DMS79 treated with DMSO at 0.1 percent for 48 hours (cell line): ENCODE measurements around the gene LIME1.
"Not testable (repeated sequence)": the region's sequence is repeated elsewhere in the genome, so short reads cannot be mapped to it uniquely, and the experiment has no call there.

Source experiments
- DNase-seq: peaks from one replicate; lab custom pipeline; 2025; lab: John Stamatoyannopoulos, UW

The LIME1 gene

DNA sequence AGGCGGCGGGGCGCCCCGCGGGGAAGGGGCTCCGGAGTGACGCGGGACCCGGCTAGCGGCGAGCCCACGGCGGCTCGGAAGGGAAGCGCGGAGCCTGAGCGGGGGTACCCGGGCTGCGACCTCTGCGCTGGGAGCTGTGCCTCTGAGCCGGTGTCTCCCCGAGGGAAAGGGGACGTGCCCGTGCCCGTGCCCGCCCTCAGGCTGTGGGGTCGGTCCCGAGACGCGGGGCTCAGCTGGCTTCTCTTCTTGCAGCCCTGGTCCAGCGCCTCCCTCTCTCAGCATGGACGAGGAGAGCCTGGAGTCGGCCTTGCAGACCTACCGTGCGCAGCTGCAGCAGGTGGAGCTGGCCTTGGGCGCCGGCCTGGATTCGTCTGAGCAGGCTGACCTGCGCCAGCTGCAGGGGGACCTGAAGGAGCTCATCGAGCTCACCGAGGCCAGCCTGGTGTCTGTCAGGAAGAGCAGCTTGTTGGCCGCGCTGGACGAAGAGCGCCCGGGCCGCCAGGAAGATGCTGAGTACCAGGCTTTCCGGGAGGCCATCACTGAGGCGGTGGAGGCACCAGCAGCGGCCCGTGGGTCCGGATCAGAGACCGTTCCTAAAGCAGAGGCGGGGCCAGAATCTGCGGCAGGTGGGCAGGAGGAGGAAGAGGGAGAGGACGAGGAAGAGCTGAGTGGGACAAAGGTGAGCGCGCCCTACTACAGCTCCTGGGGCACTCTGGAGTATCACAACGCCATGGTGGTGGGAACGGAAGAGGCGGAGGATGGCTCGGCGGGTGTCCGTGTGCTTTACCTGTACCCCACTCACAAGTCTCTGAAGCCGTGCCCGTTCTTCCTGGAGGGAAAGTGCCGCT, 27.9 kb upstream of the LIME1 start:
- DNase-seq = no peak

DNA sequence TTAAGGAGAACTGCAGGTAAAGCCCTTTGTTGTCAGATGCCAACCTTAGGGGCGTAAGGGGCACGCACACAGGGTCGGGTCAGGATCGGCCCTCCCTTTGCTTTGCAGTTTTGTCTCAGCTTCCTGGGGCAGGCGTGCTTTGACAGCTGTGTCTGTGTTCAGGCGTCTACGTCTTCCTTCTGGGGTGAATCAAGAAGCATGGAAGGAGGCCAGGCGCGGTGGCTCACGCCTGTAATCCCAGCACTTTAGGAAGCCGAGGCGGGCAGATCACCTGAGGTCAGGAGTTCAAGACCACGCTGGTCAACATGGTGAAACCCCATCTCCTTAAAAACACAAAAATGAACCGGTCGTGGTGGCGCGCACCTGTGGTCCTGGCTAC, 27.3 kb upstream of the LIME1 start:
- no peak for DNase-seq

- no peak for DNase-seq
Measured at GRCh38 chr20:63711085-63711645, 25.3 kb upstream of the LIME1 start.

DNA sequence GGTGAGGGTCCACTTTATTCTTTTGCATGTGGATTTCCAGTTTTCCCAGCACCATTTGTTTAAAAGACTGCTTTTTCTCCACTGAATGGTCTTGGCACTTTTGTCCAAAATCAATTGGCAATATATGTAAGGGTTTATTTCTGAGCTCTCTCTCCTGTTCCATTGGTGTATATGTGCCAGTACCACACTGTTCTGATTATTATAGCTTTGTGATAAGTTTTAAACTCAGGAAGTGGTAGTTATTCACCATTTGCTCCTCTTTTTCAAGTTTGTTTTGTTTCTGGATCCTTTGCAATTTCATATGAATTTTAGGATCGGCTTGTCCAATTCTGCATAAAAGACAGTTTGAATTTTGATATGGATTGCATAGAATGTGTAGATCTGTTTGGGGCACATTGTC, 24.3 kb upstream of the LIME1 start:
- DNase-seq = no peak

DNA sequence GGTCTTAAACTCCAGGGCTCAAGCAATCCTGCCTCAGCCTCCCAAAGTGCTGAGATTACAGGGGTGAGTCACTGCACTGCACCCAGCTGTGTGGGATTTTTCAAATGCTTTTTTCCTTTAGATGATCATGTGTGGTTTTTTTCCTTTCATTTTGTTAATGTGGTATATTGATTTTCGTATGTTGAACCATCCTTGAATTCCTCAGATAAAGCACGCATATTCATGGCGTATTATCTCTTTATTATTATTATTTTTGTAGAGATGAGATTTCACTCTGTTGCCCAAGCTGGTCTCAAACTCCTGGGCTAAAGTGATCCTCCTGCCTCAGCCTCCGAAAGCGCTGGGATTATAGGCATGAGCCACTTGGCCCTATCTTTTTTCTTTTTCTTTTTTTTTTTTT, 21.6 kb upstream of the LIME1 start:
- DNase-seq = no peak

DNA sequence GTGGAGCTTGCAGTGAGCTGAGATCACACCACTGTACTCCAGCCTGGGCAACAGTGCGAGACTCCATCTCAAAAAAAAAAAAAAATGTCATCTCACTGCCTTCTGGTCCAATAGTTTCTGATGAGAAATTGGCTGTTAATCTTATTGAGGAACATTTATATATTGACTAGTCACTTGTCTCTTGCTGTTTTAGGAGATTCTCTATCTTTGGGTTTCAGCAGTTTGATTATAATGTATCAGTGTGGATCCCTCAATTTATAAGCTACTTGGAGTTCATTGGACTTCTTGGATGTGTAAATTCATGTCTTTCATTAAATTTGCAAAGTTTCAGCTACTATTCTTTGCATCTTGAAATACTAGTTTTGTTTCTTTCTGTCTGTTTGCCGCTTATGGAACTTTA, 17.5 kb upstream of the LIME1 start:
- no peak for DNase-seq

GRCh38 chr20:63722967-63723622, 13.4 kb upstream of the LIME1 start:
- not testable (repeated sequence) for DNase-seq

GRCh38 chr20:63730189-63730733, 6.2 kb upstream of the LIME1 start:
- not testable (repeated sequence) for DNase-seq

DNA sequence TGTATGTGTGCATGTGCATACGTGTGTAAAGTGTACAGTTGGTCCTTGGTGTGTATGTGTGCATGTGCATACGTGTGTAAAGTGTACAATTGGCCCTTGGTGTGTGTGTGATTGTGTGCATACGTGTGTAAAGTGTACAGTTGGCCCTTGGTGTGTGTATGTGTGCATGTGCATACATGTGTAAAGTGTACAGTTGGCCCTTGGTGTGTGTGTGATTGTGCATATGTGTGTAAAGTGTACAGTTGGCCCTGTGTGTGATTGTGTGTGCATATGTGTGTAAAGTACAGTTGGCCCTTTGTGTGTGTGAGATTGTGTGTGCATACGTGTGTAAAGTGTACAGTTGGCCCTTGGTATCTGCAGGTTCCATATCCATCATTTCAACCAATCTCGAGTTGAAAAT, 5.1 kb upstream of the LIME1 start:
- no peak for DNase-seq

- DNase-seq = no peak
Measured at GRCh38 chr20:63732118-63733095, 4.1 kb upstream of the LIME1 start.

DNA sequence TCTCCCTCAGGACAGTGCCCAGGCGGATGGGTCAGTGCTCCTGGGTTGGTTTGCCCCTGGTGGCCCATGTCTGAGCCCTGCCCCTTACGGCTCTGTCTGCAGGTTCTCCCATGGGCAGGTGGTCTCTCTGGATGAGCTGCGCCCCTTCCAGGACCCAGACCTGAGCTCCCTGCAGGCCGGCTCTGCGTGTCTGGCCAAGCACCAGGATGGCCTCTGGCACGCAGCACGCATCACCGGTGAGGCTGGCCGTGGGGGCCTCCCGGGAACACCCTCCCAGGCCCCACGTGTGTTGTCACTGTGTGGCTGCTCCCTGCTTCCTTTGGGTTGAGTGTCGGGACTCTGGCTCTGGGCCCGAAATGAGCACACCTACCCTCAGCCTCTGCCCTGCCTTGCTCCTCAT, 3.3 kb upstream of the LIME1 start:
- no peak for DNase-seq

GRCh38 chr20:63733579-63734081, 2.8 kb upstream of the LIME1 start:
- no peak for DNase-seq

DNA sequence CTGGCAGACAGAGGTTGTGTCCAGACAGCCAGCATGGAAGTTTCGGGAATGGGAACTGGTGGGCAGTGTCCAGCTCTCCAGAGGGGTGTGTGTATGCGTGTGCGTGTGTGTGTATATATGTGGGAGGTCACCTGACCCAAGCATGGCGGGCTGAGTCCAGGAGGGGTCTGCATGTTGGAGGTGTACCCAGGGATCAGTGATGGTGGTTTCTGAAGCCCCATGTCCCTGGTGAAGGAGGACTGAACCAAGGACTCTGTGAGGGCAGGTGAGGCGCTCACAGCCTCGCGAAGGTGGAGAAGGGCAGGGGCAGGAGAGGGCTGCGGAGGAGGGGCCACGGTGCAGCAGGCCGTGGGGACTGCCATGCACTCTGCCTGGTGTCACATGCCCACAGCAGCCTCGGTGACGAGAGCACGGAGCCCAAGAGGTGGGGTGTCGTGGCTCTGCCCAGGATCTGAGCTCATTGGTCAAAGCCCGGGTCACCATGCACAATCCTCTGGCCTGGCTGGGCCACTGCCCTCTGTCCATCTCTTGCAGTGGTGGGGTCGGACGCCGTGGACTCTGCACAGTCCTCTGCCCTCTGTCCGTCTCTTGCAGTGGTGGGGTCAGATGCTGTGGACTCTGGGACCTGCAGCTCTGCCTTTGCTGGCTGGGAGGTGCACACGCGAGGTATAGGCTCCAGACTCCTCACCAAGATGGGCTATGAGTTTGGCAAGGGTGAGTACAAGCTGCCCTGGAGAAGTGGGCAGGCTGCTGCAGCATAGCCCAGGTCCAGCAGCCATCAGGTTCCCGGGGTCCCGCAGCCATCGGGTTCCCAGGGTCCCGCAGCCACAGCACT, 2.1 kb upstream of the LIME1 start:
- no peak for DNase-seq

DNA sequence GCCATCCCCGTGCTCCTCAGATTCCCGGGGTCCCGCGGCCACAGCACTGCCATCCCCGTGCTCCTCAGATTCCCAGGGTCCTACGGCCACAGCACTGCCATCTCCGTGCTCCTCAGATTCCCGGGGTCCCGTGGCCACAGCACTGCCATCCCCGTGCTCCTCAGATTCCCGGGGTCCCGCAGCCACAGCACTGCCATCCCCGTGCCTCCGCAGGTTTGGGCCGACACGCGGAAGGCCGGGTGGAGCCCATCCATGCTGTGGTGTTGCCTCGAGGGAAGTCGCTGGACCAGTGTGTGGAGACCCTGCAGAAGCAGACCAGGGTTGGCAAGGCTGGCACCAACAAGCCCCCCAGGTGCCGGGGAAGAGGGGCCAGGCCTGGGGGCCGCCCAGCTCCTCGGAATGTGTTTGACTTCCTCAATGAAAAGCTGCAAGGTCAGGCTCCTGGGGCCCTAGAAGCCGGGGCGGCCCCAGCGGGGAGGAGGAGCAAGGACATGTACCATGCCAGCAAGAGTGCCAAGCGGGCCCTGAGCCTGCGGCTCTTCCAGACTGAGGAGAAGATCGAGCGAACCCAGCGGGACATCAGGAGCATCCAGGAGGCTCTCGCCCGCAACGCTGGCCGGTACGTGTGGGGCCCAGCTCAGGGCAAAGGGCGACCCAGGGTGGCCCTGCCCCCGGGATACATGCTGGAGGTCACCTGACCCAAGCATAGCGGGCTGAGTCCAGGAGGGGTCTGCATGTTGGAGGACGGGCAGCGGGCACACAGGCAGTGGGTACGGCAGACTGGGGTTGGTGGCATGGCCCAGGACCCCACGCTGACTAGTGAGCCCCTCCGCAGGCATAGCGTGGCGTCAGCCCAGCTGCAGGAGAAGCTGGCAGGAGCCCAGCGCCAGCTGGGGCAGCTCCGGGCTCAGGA, 1.3 kb upstream of the LIME1 start:
- no peak for DNase-seq

DNA sequence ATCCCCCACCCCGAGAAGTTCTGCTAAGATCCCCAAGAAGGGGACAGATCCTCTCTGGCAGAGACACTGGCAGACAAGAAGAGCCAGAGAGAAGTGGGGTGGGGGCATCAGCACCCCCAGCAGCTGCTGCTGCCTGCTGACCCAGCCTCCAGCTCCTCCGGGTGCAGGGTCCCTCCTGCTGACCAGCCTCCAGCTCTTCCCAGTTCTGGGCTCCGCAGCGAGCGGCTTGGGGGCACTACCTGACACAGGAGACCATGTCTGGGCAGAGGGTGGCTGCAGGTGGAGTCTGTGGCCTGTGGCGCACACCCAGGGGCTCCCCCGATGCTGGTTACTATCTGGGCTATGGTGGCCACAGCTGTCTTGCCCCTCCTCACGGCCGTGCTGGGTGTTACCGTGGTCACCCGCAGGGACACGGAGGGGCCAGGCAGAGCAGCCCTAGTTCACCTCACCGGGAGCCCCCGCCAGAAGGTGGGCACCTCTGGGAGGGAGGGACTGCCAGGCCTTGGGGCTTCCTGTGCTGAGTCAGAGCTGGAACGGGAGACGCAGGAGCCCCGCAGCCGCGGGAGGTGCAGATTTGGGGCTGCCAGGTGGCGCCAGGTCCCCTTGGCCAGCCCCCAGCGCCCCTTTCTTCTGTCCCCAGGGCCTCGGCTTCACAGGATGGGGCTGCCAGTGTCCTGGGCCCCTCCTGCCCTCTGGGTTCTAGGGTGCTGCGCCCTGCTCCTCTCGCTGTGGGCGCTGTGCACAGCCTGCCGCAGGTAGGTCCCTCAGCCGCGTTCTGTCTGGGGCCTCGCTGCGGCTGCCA, 630 bp downstream of the LIME1 start:
- DNase-seq = no peak

DNA sequence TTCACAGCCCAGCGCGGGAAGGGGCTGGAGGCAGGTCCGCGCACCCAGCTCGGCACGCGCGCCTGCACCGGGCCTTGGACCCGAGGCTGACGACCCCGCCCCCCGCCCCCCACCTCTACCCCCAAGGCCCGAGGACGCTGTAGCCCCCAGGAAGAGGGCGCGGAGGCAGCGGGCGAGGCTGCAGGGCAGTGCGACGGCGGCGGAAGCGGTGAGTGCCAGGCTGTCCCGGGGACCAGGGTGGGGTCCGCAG, 1.2 kb downstream of the LIME1 start:
- DNase-seq = no peak

GRCh38 chr20:63737945-63738686, 1.7 kb downstream of the LIME1 start:
- DNase-seq = no peak

- no peak for DNase-seq
Measured at GRCh38 chr20:63738687-63739129, 2.2 kb downstream of the LIME1 start.
